CD4-positive, alpha-beta memory T cell (primary cell): ENCODE results near the gene HINFP. TPM values are rescaled to one million over a fixed set of nuclear protein-coding genes. Genes with fewer than 3 reads are reported as not detected.
A peak's percentile ranks its signal among the peaks of the same experiment; 100 is the strongest.
"Not testable (repeated sequence)": the region's sequence is repeated elsewhere in the genome, so short reads cannot be mapped to it uniquely, and the experiment has no call there.

Source experiments
- CTCF ChIA-PET: fragments of 350-600 bp; sonication (Branson Sonifier 250); formaldehyde crosslinking; loops from one replicate; lab custom pipeline; 2021; ENCODE audit warnings: inconsistent platforms; ENCODE audit not compliant: partially characterized antibody; lab: Charles Lee
- POLR2A ChIA-PET: fragments of 350-600 bp; sonication (Branson Sonifier 250); formaldehyde crosslinking; loops from one replicate; lab custom pipeline; 2021; ENCODE audit not compliant: partially characterized antibody; lab: Charles Lee
- DNase-seq, 5 donors: peaks; one replicate each; pipeline versions ENCODE4 v3.0.0 to v3.0.0-alpha.2; 2020 to 2022; ENCODE audit warnings: mixed read lengths in 1 of 5
- H3K27ac ChIP-seq: one replicate; pipeline ENCODE4 v1.7.0; 2013; ENCODE audit warnings: low read depth, low read length
- H3K27me3 ChIP-seq: 2 replicates; pipeline ENCODE4 v1.7.0; 2013; ENCODE audit warnings: mild to moderate bottlenecking, low read length, moderate library complexity; ENCODE audit not compliant: insufficient read depth
- H3K36me3 ChIP-seq: 2 replicates; pipeline ENCODE4 v1.7.0; 2013; ENCODE audit warnings: mild to moderate bottlenecking, low read length, moderate library complexity; ENCODE audit not compliant: insufficient read depth
- H3K4me1 ChIP-seq: 2 replicates; pipeline ENCODE4 v1.7.0; 2013; ENCODE audit warnings: mild to moderate bottlenecking, low read length, moderate library complexity; ENCODE audit not compliant: insufficient read depth
- H3K4me3 ChIP-seq, 2 donors: one replicate each; pipeline ENCODE4 v1.7.0; 2013; ENCODE audit warnings: low read length in 2 of 2, mild to moderate bottlenecking in 1 of 2
- H3K9me3 ChIP-seq, 2 donors: one replicate each; pipeline ENCODE4 v1.7.0; 2013; ENCODE audit warnings: low read length in 2 of 2, control low read depth in 1 of 2; ENCODE audit not compliant: control insufficient read depth in 1 of 2
- H3K27ac Mint-ChIP-seq, 7 donors: one replicate each; pipeline ENCODE4 v1.8.0; 2020 to 2021; ENCODE audit warnings: mixed read lengths in 7 of 7, mild to moderate bottlenecking in 6 of 7, inconsistent platforms in 3 of 7, moderate library complexity in 3 of 7
- H3K27me3 Mint-ChIP-seq, 2 donors: one replicate each; pipeline ENCODE4 v1.8.0; 2020 to 2021; ENCODE audit warnings: mixed read lengths in 2 of 2
- H3K36me3 Mint-ChIP-seq, 2 donors: one replicate each; pipeline ENCODE4 v1.8.0; 2020 to 2021; ENCODE audit warnings: mixed read lengths in 2 of 2, inconsistent platforms in 1 of 2, mild to moderate bottlenecking in 1 of 2
- H3K4me1 Mint-ChIP-seq, 4 donors: one replicate each; pipeline ENCODE4 v1.8.0; 2020 to 2021; ENCODE audit warnings: mixed read lengths in 4 of 4, mild to moderate bottlenecking in 1 of 4
- H3K4me3 Mint-ChIP-seq, 8 donors: one replicate each; pipeline ENCODE4 v1.8.0; 2020 to 2021; ENCODE audit warnings: mixed read lengths in 8 of 8, mild to moderate bottlenecking in 7 of 8, moderate library complexity in 6 of 8, inconsistent platforms in 3 of 8
- H3K9me3 Mint-ChIP-seq, 8 donors: one replicate each; pipeline ENCODE4 v1.8.0; 2020 to 2021; ENCODE audit warnings: mixed read lengths in 8 of 8, mild to moderate bottlenecking in 5 of 8, inconsistent platforms in 3 of 8, moderate library complexity in 1 of 8
- intact Hi-C: fragments of 100-400 bp; cut with micrococcal nuclease; formaldehyde crosslinking; loops from one replicate; pipeline ENCODE4 v1.15.1; 2023
- polyA plus RNA-seq, 2 donors: library from polyadenylated mRNA; unstranded; fragments of 300-500 nt; fragmentation: Illumina TruSeq; gene quantifications; one replicate each; pipeline ENCODE4 v1.2.3, GENCODE V29; 2021
- total RNA-seq, 2 experiments: library from RNA; stranded (reverse); gene quantifications; one replicate each; pipeline ENCODE4 v1.2.3, GENCODE V29; 2021

HINFP gene
- total and polyA plus RNA-seq, 4 experiments from 2014 or later = 9.3 to 75.3 (median 43.4) TPM

GRCh38 chr11:119099711-119100110 lies 21.7 kb upstream of the HINFP start:
- H3K9me3 ChIP-seq = no peaks in the 10 kb centered on the region
- peaks cover 17% of the 10 kb centered on the region for H3K36me3 ChIP-seq
- no peak for DNase-seq
- H3K9me3 Mint-ChIP-seq = peaks cover 0 to 8% (median 0%) of the 10 kb centered on the region in 8 donors
- peaks cover 24 to 60% (median 46%) of the 10 kb centered on the region in 4 donors for H3K4me1 Mint-ChIP-seq
- peaks cover 0 to 1% of the 10 kb centered on the region in 2 donors for H3K27me3 Mint-ChIP-seq
- no peak overlapping the region for H3K4me3 ChIP-seq
- POLR2A ChIA-PET = interaction anchor here (0.7 to 6.0 kb wide), 4 partner anchors 9 to 142 kb away, joined by 3 to 109 read pairs (median 4); partner anchors contain the start of gene HINFP
- peaks cover 39% of the 10 kb centered on the region for H3K4me1 ChIP-seq
- intact Hi-C loops = loop anchor here (5.0 kb wide), 3 partner anchors 172 to 1957 kb away; partner anchors contain the start of genes BCL9L and PAFAH1B2
- peaks cover 19 to 49% of the 10 kb centered on the region in 2 donors for H3K36me3 Mint-ChIP-seq
- H3K27ac Mint-ChIP-seq = peak overlapping the region in 1 of 7 donors; percentile 93
- peak overlapping the region in 5 of 8 donors; percentile 93 to 99 (median 97) for H3K4me3 Mint-ChIP-seq
- no peak overlapping the region for H3K27ac ChIP-seq
- CTCF ChIA-PET = interaction anchor here (1.0 to 2.1 kb wide), 7 partner anchors 9 to 80 kb away, joined by 3 to 6 read pairs (median 5); partner anchors contain the start of genes HMBS and VPS11
- H3K27me3 ChIP-seq = no peaks in the 10 kb centered on the region

DNA sequence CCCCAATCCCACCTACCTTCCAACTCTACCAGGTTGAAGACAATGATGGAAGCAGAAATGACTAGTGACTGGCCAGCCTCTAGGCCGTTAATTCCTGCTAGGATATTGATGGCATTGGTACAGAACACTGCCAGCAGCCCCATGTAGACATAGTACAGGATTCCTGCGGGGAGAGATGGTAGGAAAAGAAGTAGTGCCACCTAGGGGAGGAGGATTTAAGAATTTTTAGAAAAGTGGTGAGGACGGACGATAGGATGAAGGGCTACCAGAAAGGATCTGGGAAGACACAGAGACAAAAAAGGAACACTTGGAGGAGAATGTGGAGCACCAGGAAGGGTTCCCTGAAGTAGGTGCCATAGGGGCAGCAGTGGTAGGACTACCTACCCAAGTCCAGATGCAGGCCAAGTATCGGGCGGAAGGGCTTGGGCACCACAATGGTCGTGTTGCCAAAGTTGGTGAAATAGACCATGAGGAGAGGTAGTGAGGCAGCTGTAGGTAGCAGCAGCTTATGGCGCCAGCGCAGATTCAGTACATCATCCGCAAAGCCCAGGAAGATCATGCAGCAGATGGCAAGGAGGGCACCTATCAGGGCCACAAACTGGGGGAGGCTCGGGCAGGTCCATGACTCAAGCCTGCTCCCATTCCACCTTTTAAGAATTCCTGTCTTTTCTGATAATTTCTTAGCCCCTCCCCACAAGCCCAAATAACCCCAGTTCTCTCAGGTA lies 21.0 kb upstream of the HINFP start:
- Mint-ChIP-seq H3K36me3 (peaks cover 19 to 42% of the 10 kb centered on the region in 2 donors), H3K27ac (peak overlapping the region; percentile 66 to 94 (median 83)), H3K4me1 (peaks cover 23 to 59% (median 45%) of the 10 kb centered on the region in 4 donors), H3K9me3 (peaks cover 0 to 1% (median 0%) of the 10 kb centered on the region in 8 donors), H3K27me3 (peaks cover 0 to 1% of the 10 kb centered on the region in 2 donors), H3K4me3 (peak overlapping the region; percentile 93 to 99 (median 97))
- ChIA-PET CTCF (interaction anchor here (1.0 to 2.1 kb wide), 6 partner anchors 8 to 81 kb away, joined by 3 to 6 read pairs (median 4); partner anchors contain the start of genes HMBS and VPS11), POLR2A (interaction anchor here (1.0 to 6.0 kb wide), 4 partner anchors 19 to 143 kb away, joined by 3 to 109 read pairs (median 20); partner anchors contain the start of genes HINFP and VPS11)
- H3K4me1 ChIP-seq = peaks cover 39% of the 10 kb centered on the region
- peaks cover 17% of the 10 kb centered on the region for H3K36me3 ChIP-seq
- H3K9me3 ChIP-seq = no peaks in the 10 kb centered on the region
- intact Hi-C loops = loop anchor here (5.0 kb wide), 2 partner anchors 222 to 1958 kb away; partner anchors contain the start of gene PAFAH1B2
- peak overlapping the region; percentile 91 for H3K27ac ChIP-seq
- peak overlapping the region; percentile 87 to 98 for H3K4me3 ChIP-seq
- no peaks in the 10 kb centered on the region for H3K27me3 ChIP-seq
- no peak for DNase-seq

DNA sequence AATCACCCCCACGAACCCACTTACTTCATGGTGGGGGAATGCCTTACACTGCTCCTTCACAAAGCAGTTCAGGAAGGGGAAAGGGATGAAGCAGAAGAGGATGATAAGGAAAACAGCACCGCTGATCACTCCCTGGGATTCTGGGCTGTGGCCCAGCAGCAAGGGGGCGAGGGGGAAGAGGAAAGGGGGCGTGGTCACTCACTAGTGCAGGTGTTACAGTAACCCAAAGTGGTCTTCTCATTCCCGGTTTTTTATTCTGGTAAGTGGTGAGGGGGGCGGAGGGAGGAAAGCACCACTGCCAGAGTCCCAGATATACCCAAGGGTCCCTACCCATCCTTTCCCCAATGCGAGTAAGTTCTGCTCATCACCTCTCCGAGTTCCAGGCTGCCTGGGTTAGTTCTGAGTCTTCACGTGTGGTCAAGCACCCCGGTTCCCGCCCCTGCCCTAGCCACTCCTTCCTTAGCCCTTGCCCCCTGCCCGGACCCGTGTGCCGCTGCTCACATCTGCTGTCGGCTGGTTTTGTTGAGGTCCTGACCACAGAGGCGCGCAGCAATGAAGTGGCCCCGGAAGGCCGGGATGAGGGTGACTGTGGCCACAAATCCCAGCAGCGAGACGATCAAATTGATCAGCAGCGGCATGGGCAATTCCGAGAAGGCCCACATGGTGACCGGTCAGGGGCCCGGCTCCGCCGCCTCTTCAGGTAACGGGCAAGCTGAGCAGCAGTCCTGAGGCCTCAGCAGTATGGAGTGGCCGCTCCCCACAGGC lies 20.2 kb upstream of the HINFP start:
- POLR2A ChIA-PET = interaction anchor here (0.6 to 13.3 kb wide), 25 partner anchors 8 to 1869 kb away, joined by 3 to 210 read pairs (median 6); partner anchors contain the start of genes ABCG4, CBL, CENATAC and DDX6
- Mint-ChIP-seq H3K4me1 (peaks cover 21 to 55% (median 43%) of the 10 kb centered on the region in 4 donors), H3K36me3 (peaks cover 19 to 39% of the 10 kb centered on the region in 2 donors), H3K9me3 (no peaks in the 10 kb centered on the region), H3K27ac (peak overlapping the region; percentile 93 to 100 (median 99)), H3K4me3 (peak overlapping the region; percentile 93 to 99 (median 97)), H3K27me3 (no peaks in the 10 kb centered on the region)
- Histone ChIP-seq H3K27ac (peak overlapping the region; percentile 91), H3K27me3 (no peaks in the 10 kb centered on the region), H3K4me3 (peak overlapping the region; percentile 87 to 98), H3K36me3 (peaks cover 17% of the 10 kb centered on the region), H3K4me1 (peaks cover 35% of the 10 kb centered on the region), H3K9me3 (no peaks in the 10 kb centered on the region)
- DNase-seq = no peak
- intact Hi-C loops = loop anchor here (1.0 to 5.0 kb wide), 4 partner anchors 17 to 1959 kb away; partner anchors contain the start of genes HMBS, HYOU1 and PAFAH1B2
- CTCF ChIA-PET = interaction anchor here (1.0 to 2.3 kb wide), 8 partner anchors 17 to 83 kb away, joined by 3 to 11 read pairs (median 5); partner anchors contain the start of genes HINFP, HYOU1, NLRX1 and RPS25

DNA sequence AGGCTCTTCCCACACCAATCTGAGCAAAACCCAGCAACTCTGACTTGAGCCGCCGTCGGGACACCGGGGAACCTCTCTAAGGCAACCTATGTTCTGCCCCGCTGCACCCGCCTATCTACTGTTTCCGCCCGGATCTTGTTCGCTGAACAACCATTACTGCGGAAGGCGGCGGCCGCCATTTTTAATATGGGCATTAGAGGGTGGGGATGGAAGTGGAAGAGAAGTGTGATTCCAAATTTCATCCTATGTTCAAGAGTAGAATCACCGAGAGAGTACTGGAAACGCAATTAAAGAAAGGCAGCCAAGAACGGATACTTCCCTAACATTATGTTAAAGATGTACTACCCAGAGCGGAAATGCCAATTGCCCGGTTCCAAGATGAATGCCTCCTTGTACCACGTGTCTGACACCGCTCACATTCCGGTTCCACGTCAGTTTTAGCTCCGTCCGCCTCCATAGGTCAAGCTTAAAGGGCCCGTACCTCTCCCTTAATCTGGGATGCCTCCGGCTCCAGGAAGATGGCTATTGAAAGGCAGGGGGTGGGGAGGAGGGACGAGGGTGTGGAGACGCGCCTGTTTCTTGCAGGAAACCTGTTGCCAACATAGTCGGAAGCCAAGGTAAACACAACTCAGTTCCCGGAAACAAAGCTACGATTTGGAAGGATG lies 19.5 kb upstream of the HINFP start, which contains the start of gene DPAGT1:
Gene DPAGT1 (minus strand): TSS at position 95 of the 665 bp plus-strand sequence. CDS start 198 bp downstream, outside the sequence.
- DNase-seq = peak; percentile 86 to 89 (median 88)
- ChIA-PET CTCF (interaction anchor here (0.7 to 2.3 kb wide), 13 partner anchors 10 to 329 kb away, joined by 3 to 11 read pairs (median 4); partner anchors contain the start of genes HINFP, HYOU1, NLRX1 and RPS25), POLR2A (interaction anchor here (0.6 to 13.3 kb wide), 30 partner anchors 8 to 1870 kb away, joined by 3 to 210 read pairs (median 4); partner anchors contain the start of genes ABCG4, CBL, CENATAC and DDX6)
- Histone ChIP-seq H3K9me3 (no peaks in the 10 kb centered on the region), H3K36me3 (peaks cover 12% of the 10 kb centered on the region), H3K27me3 (no peaks in the 10 kb centered on the region), H3K4me1 (peaks cover 41% of the 10 kb centered on the region), H3K27ac (peak within 1 kb of the TSS; percentile 91), H3K4me3 (peak within 1 kb of the TSS; percentile 87 to 98)
- Mint-ChIP-seq H3K4me3 (peak within 1 kb of the TSS; percentile 93 to 99 (median 97)), H3K27me3 (no peaks in the 10 kb centered on the region), H3K4me1 (peaks cover 27 to 60% (median 43%) of the 10 kb centered on the region in 4 donors), H3K27ac (peak within 1 kb of the TSS; percentile 93 to 100 (median 99)), H3K9me3 (no peaks in the 10 kb centered on the region), H3K36me3 (peaks cover 15 to 34% of the 10 kb centered on the region in 2 donors)
- intact Hi-C loops = loop anchor here (1.0 to 5.0 kb wide), 7 partner anchors 18 to 1960 kb away; partner anchors contain the start of genes HINFP, HMBS, HYOU1 and PAFAH1B2

GRCh38 chr11:119103161-119103664 lies 18.2 kb upstream of the HINFP start:
- H3K36me3 Mint-ChIP-seq = peaks cover 7 to 26% of the 10 kb centered on the region in 2 donors
- H3K9me3 Mint-ChIP-seq, H3K36me3 ChIP-seq, H3K27me3 Mint-ChIP-seq, H3K27me3 ChIP-seq, DNase-seq, H3K4me3 ChIP-seq, H3K27ac ChIP-seq, H3K9me3 ChIP-seq: not testable (repeated sequence)
- peak overlapping the region in 6 of 7 donors; percentile 64 to 100 (median 96) for H3K27ac Mint-ChIP-seq
- peak overlapping the region; percentile 93 to 99 (median 97) for H3K4me3 Mint-ChIP-seq
- peaks cover 43% of the 10 kb centered on the region for H3K4me1 ChIP-seq
- intact Hi-C loops = loop anchor here (2.0 to 5.0 kb wide), 3 partner anchors 94 to 1961 kb away; partner anchors contain the start of gene PAFAH1B2
- H3K4me1 Mint-ChIP-seq = peaks cover 28 to 59% (median 46%) of the 10 kb centered on the region in 4 donors
- CTCF ChIA-PET = interaction anchor here (1.6 to 2.3 kb wide), 3 partner anchors 15 to 36 kb away, joined by 6 to 11 read pairs (median 9); partner anchors contain the start of genes HINFP and VPS11
- POLR2A ChIA-PET = interaction anchor here (0.6 to 13.3 kb wide), 15 partner anchors 9 to 231 kb away, joined by 3 to 210 read pairs (median 11); partner anchors contain the start of genes ABCG4, CBL, CENATAC and HINFP
